Neural cell (in vitro differentiated cells): ENCODE measurements around the gene C20orf202. TPM values are rescaled to one million over a fixed set of nuclear protein-coding genes. Genes with fewer than 3 reads are reported as not detected.

Experiments used
- H2AFZ ChIP-seq: fragments of 200-600, 300-800 bp; sonication (generic), shearing (Covaris generic); 2 replicates; pipeline ENCODE4 v1.6.0; 2014; ENCODE audit warnings: low read depth, mild to moderate bottlenecking, antibody characterized with exemption, low read length, moderate library complexity
- H3F3A ChIP-seq: fragments of 200-600 bp; shearing (Covaris generic); 2 replicates; pipeline ENCODE4 v1.6.1; 2016; ENCODE audit warnings: mild to moderate bottlenecking, moderate library complexity, mixed read lengths, antibody characterized with exemption, low read length; ENCODE audit not compliant: insufficient read depth, poor library complexity, severe bottlenecking
- H3K27ac ChIP-seq: fragments of 200-600, 300-800 bp; sonication (generic), shearing (Covaris generic); 2 replicates; pipeline ENCODE4 v1.5.1; 2014; ENCODE audit warnings: mild to moderate bottlenecking, low read length, moderate library complexity
- H3K27me3 ChIP-seq: fragments of 300-800, 200-600 bp; sonication (generic), shearing (Covaris generic); 2 replicates; pipeline ENCODE4 v1.6.0; 2014; ENCODE audit warnings: mild to moderate bottlenecking, low read depth, low read length, moderate library complexity; ENCODE audit not compliant: insufficient read depth
- H3K36me3 ChIP-seq: fragments of 300-800, 200-600 bp; sonication (generic), shearing (Covaris generic); 2 replicates; pipeline ENCODE4 v1.5.1; 2014; ENCODE audit warnings: mild to moderate bottlenecking, antibody characterized with exemption, low read length, moderate library complexity; ENCODE audit not compliant: insufficient read depth
- H3K4me2 ChIP-seq: fragments of 300-800, 200-600 bp; sonication (generic), shearing (Covaris generic); 2 replicates; pipeline ENCODE4 v1.6.0; 2014; ENCODE audit warnings: mild to moderate bottlenecking, low read length
- H3K4me3 ChIP-seq: fragments of 300-800, 200-600 bp; sonication (generic), shearing (Covaris generic); 2 replicates; pipeline ENCODE4 v1.5.1; 2014; ENCODE audit warnings: mild to moderate bottlenecking, low read length, moderate library complexity
- H3K79me2 ChIP-seq: fragments of 200-600 bp; shearing (Covaris generic); replicated peaks from 2 replicates; pipeline ENCODE4 v1.6.0; 2014; ENCODE audit warnings: mild to moderate bottlenecking, low read length, moderate library complexity; ENCODE audit not compliant: insufficient read depth
- H3K9ac ChIP-seq: fragments of 300-800, 200-600 bp; sonication (generic), shearing (Covaris generic); 2 replicates; pipeline ENCODE4 v1.6.1; 2016; ENCODE audit warnings: mild to moderate bottlenecking, low read length, mixed read lengths
- H3K9me2 ChIP-seq: fragments of 200-600 bp; shearing (Covaris generic); 2 replicates; pipeline ENCODE4 v1.6.1; 2016; ENCODE audit warnings: mild to moderate bottlenecking, low read length, mixed read lengths; ENCODE audit not compliant: insufficient read depth
- H3K9me3 ChIP-seq: fragments of 200-600, 300-800 bp; sonication (generic), shearing (Covaris generic); 2 replicates; pipeline ENCODE4 v1.6.1; 2016; ENCODE audit warnings: mild to moderate bottlenecking, mixed run types, low read length, moderate library complexity, mixed read lengths
- H4K20me1 ChIP-seq: fragments of 200-600 bp; shearing (Covaris generic); 2 replicates; pipeline ENCODE4 v1.6.1; 2016; ENCODE audit warnings: mild to moderate bottlenecking, mixed run types; ENCODE audit not compliant: insufficient read depth
- EP300 ChIP-seq: fragments of 450-650 bp; conservative IDR thresholded peaks from 2 replicates; pipeline ENCODE4 v1.6.1; 2014; ENCODE audit warnings: antibody characterized with exemption, mild to moderate bottlenecking, moderate library complexity; ENCODE audit not compliant: poor library complexity, severe bottlenecking
- EZH2 ChIP-seq: fragments of 200-600, 300-800 bp; shearing (Covaris generic), sonication (generic); IDR thresholded peaks from 2 replicates; pipeline ENCODE4 v1.6.1; 2014; ENCODE audit warnings: antibody characterized with exemption, low read length, borderline replicate concordance, mild to moderate bottlenecking; ENCODE audit not compliant: insufficient read depth, poor library complexity, severe bottlenecking
- MXI1 ChIP-seq: fragments of 450-650 bp; conservative IDR thresholded peaks from 2 replicates; pipeline ENCODE4 v1.6.1; 2014; ENCODE audit warnings: antibody characterized with exemption, mild to moderate bottlenecking; ENCODE audit not compliant: poor library complexity, severe bottlenecking
- POLR2AphosphoS5 ChIP-seq: IDR thresholded peaks from 2 replicates; pipeline ENCODE4 v1.6.1; 2012
- RAD21 ChIP-seq: fragments of 450-650 bp; conservative IDR thresholded peaks from 2 replicates; pipeline ENCODE4 v1.6.1; 2014; ENCODE audit warnings: antibody characterized with exemption, mild to moderate bottlenecking, moderate library complexity
- SMC3 ChIP-seq: fragments of 450-650 bp; conservative IDR thresholded peaks from 2 replicates; pipeline ENCODE4 v1.6.1; 2014; ENCODE audit warnings: antibody characterized with exemption, mild to moderate bottlenecking, moderate library complexity; ENCODE audit not compliant: poor library complexity
- TAF1 ChIP-seq: IDR thresholded peaks from 2 replicates; pipeline ENCODE4 v1.6.1; 2012; ENCODE audit warnings: low read depth
- polyA plus RNA-seq: library from polyadenylated mRNA; depleted of rRNA; stranded (reverse); fragments of >200 nt; gene quantifications from 2 replicates; pipeline ENCODE4 v1.2.3, GENCODE V29; 2014
- TF ChIP-seq, protein P1 (sequence below): IDR thresholded peaks from 2 replicates; pipeline ENCODE4 v1.6.1; 2012; ENCODE audit warnings: borderline replicate concordance
- TF ChIP-seq, protein P2 (sequence below): fragments of 450-650 bp; IDR thresholded peaks from 2 replicates; pipeline ENCODE4 v1.5.1; 2014; ENCODE audit warnings: antibody characterized with exemption, mild to moderate bottlenecking, moderate library complexity; ENCODE audit not compliant: poor library complexity, severe bottlenecking

C20orf202 gene
- polyA plus RNA-seq, 1 donor from 2014 or later = 0.62 TPM

DNA sequence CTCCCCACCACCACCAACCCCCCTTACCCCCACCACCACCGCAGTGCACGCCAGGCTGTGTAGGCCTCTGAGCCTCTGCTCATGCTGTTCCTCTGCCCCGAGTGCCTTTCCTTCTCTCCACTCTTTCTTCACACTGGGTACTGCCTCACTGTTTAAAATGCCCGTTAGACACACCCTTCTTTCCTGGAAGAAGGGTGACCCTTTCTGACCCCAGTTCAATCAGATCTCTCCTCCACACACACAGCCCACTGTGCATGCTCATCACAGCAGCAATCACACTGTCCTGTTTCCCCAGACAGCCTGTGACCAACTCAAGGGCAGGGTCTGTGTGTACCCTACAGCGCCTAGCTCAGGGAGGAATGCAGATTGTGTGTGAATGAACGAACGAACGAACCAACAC, 28.5 kb upstream of the C20orf202 start:
- H3F3A ChIP-seq = peaks cover 4% of the 10 kb centered on the region
- TF ChIP-seq POLR2AphosphoS5 (peak; percentile 13), TAF1 (no peak)
- H3K9me3 ChIP-seq = no peaks in the 10 kb centered on the region
- H2AFZ ChIP-seq = no peak overlapping the region
- H4K20me1 ChIP-seq = no peaks in the 10 kb centered on the region
- H3K9me2 ChIP-seq = no peaks in the 10 kb centered on the region
- H3K79me2 ChIP-seq = no peaks in the 10 kb centered on the region
- H3K36me3 ChIP-seq = no peaks in the 10 kb centered on the region
- no peaks in the 10 kb centered on the region for H3K27me3 ChIP-seq
- no peak overlapping the region for H3K27ac ChIP-seq
- no peak overlapping the region for H3K9ac ChIP-seq
- no peak overlapping the region for H3K4me2 ChIP-seq
- H3K4me3 ChIP-seq = no peak overlapping the region

DNA sequence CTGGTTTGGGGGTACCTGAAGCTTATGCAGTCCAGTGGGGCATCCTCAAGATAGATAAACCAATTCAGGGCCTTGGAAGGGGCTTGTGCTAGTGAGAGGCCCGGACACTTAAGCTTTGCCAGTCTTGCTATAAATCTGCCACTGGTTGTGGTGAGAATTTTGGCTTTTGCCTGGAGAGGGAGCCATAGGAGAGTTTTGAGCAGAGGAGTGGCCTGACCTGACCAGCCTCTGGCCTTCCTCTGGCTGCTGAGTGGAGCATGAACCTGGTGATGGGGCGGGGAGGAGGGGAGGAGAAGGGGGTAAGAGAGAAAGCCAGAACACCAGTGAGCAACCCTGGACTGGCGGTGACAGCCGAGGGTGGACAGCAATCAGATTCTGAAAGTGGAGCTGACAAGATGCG, 25.6 kb upstream of the C20orf202 start:
- H3K79me2 ChIP-seq = no peaks in the 10 kb centered on the region
- no peaks in the 10 kb centered on the region for H3K36me3 ChIP-seq
- H3K27ac ChIP-seq = no peak overlapping the region
- TF ChIP-seq SMC3 = no peak
- TF ChIP-seq POLR2AphosphoS5 = no peak
- TF ChIP-seq, protein P1, sequence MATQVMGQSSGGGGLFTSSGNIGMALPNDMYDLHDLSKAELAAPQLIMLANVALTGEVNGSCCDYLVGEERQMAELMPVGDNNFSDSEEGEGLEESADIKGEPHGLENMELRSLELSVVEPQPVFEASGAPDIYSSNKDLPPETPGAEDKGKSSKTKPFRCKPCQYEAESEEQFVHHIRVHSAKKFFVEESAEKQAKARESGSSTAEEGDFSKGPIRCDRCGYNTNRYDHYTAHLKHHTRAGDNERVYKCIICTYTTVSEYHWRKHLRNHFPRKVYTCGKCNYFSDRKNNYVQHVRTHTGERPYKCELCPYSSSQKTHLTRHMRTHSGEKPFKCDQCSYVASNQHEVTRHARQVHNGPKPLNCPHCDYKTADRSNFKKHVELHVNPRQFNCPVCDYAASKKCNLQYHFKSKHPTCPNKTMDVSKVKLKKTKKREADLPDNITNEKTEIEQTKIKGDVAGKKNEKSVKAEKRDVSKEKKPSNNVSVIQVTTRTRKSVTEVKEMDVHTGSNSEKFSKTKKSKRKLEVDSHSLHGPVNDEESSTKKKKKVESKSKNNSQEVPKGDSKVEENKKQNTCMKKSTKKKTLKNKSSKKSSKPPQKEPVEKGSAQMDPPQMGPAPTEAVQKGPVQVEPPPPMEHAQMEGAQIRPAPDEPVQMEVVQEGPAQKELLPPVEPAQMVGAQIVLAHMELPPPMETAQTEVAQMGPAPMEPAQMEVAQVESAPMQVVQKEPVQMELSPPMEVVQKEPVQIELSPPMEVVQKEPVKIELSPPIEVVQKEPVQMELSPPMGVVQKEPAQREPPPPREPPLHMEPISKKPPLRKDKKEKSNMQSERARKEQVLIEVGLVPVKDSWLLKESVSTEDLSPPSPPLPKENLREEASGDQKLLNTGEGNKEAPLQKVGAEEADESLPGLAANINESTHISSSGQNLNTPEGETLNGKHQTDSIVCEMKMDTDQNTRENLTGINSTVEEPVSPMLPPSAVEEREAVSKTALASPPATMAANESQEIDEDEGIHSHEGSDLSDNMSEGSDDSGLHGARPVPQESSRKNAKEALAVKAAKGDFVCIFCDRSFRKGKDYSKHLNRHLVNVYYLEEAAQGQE = no peak
- no peak for TF ChIP-seq EP300
- TF ChIP-seq EZH2 = no peak
- no peak for TF ChIP-seq TAF1
- no peak for TF ChIP-seq MXI1
- TF ChIP-seq RAD21 = no peak
- H3K4me2 ChIP-seq = no peak overlapping the region
- H3K4me3 ChIP-seq = no peak overlapping the region
- no peak overlapping the region for H2AFZ ChIP-seq
- no peaks in the 10 kb centered on the region for H3K9me3 ChIP-seq
- no peaks in the 10 kb centered on the region for H3K27me3 ChIP-seq
- H3K9ac ChIP-seq = no peak overlapping the region
- no peaks in the 10 kb centered on the region for H4K20me1 ChIP-seq
- H3F3A ChIP-seq = peaks cover 4% of the 10 kb centered on the region
- no peaks in the 10 kb centered on the region for H3K9me2 ChIP-seq

DNA sequence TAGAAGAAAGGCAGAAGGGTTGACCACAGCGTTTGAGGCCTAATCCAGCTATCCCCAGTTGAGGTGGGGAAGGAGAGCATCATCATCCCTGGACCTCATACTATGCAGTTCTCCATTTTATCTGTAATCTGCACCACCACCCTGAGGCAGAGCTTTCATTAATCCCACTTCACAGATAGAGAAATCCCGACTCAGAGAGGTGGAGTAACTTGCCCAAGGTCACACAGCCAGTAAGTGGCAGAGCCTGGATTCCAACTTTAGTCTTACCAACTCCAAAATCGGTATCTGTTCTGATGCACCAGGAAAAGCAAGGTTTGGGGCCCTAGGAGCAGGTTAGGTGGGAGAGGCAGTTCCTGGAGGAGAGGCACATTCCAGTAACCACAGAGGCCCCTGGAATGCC, 25.2 kb upstream of the C20orf202 start:
- H3K9ac ChIP-seq = no peak overlapping the region
- TF ChIP-seq, protein P2, sequence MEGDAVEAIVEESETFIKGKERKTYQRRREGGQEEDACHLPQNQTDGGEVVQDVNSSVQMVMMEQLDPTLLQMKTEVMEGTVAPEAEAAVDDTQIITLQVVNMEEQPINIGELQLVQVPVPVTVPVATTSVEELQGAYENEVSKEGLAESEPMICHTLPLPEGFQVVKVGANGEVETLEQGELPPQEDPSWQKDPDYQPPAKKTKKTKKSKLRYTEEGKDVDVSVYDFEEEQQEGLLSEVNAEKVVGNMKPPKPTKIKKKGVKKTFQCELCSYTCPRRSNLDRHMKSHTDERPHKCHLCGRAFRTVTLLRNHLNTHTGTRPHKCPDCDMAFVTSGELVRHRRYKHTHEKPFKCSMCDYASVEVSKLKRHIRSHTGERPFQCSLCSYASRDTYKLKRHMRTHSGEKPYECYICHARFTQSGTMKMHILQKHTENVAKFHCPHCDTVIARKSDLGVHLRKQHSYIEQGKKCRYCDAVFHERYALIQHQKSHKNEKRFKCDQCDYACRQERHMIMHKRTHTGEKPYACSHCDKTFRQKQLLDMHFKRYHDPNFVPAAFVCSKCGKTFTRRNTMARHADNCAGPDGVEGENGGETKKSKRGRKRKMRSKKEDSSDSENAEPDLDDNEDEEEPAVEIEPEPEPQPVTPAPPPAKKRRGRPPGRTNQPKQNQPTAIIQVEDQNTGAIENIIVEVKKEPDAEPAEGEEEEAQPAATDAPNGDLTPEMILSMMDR = no peak
- TF ChIP-seq SMC3 (no peak), TAF1 (no peak), MXI1 (no peak), EZH2 (no peak)
- TF ChIP-seq, protein P1 = peak; percentile 16

More for the DNA sequence above, 25.2 kb upstream of the C20orf202 start:
- no peak overlapping the region for H3K4me3 ChIP-seq
- no peaks in the 10 kb centered on the region for H3K9me2 ChIP-seq
- no peaks in the 10 kb centered on the region for H3K27me3 ChIP-seq
- H4K20me1 ChIP-seq = no peaks in the 10 kb centered on the region
- H3F3A ChIP-seq = peaks cover 4% of the 10 kb centered on the region
- no peaks in the 10 kb centered on the region for H3K79me2 ChIP-seq
- H3K4me2 ChIP-seq = no peak overlapping the region
- H2AFZ ChIP-seq = no peak overlapping the region
- no peaks in the 10 kb centered on the region for H3K36me3 ChIP-seq
- no peaks in the 10 kb centered on the region for H3K9me3 ChIP-seq
- H3K27ac ChIP-seq = no peak overlapping the region
